Measurements from ENCODE around the gene PAM. TPM values are rescaled to one million over a fixed set of nuclear protein-coding genes. Genes with fewer than 3 reads are reported as not detected.

The PAM gene
- total and polyA plus RNA-seq, 2 of the 13 experiments (the other 11 are each of a cell fraction or from before 2014, with no cell fraction given): 20.2 to 79.1 TPM

DNA sequence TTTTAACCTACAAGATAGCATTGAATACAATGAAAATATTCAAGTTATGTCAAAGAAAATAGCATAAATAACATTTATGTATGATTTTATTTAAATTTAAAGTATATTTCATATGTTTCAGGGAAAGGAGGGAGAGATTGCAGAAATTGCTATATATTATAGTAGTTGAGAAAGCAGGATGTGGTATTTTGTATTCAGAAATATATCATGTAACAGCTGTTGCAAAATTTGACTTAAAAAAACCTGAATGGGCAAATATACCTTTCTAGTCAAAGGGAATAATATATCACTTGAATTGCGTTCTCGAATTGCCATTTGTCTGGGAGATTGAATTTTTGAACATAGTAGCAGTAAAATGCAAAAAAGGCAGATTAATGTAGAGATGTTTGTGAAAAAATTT, 80.6 kb downstream of the PAM start:
- Histone ChIP-seq H3K9ac (ENCODE audit: insufficient read depth, low read depth, low read length) (no peak overlapping the region), H2AFZ (ENCODE audit: low read length) (no peak overlapping the region), H3K36me3 (replicated peaks in 1 of 2; ENCODE audit: control insufficient read depth in 1 of 2, insufficient read depth in 2 of 2, low read length in 2 of 2) (no peaks in the 10 kb centered on the region), H4K20me1 (ENCODE audit: insufficient read depth, low read length) (no peaks in the 10 kb centered on the region), H3K9me3 (ENCODE audit: low read length) (no peaks in the 10 kb centered on the region), H3K27ac (ENCODE audit: extremely low read length, insufficient read depth, low read length) (no peak overlapping the region), H3K4me3 (replicated peaks in 1 of 3; ENCODE audit: insufficient read depth in 1 of 3, low read depth in 2 of 3, low read length in 3 of 3) (no peak overlapping the region), H3K79me2 (ENCODE audit: insufficient read depth, low read length) (no peaks in the 10 kb centered on the region), H3K4me2 (ENCODE audit: low read depth, low read length) (no peak overlapping the region), H3K4me1 (ENCODE audit: insufficient read depth, low read length) (no peaks in the 10 kb centered on the region), H3K27me3 (ENCODE audit: control insufficient read depth in 1 of 2, insufficient read depth in 2 of 2, low read length in 2 of 2) (no peaks in the 10 kb centered on the region)
- in situ Hi-C loops (cut with HindIII; ENCODE audit: extremely low pct_ligation_motif_present, low pct_unique_long_range_greater_than_20kb): no loop called here
- intact Hi-C loops (cut with micrococcal nuclease; ENCODE audit: unreplicated experiment): no loop called here
- no TSS peak for BruUV-seq (replicated peaks)
- TF ChIP-seq KAT7 (CRISPR knock-in tag; IDR thresholded peaks at IDR 0.05; ENCODE audit: borderline replicate concordance) (no peak), ZNF749 (CRISPR knock-in tag; IDR thresholded peaks at IDR 0.05; ENCODE audit: borderline replicate concordance) (no peak), ZNF891 (CRISPR knock-in tag; IDR thresholded peaks at IDR 0.05) (no peak), CHD4 (IDR thresholded peaks at IDR 0.05; ENCODE audit: borderline replicate concordance, low read length) (no peak), PITX1 (CRISPR knock-in tag; IDR thresholded peaks at IDR 0.05) (no peak), ZNF253 (CRISPR knock-in tag; IDR thresholded peaks at IDR 0.05; ENCODE audit: borderline replicate concordance) (no peak), ZBTB3 (CRISPR knock-in tag; IDR thresholded peaks at IDR 0.05; ENCODE audit: borderline replicate concordance, low read depth) (no peak), MIER3 (CRISPR knock-in tag; IDR thresholded peaks at IDR 0.05; ENCODE audit: borderline replicate concordance) (no peak), LCORL (IDR thresholded peaks at IDR 0.05) (no peak), LCORL (CRISPR knock-in tag; IDR thresholded peaks at IDR 0.05) (no peak), ZNF230 (CRISPR knock-in tag; IDR thresholded peaks at IDR 0.05) (no peak), NR1H2 (CRISPR knock-in tag; IDR thresholded peaks at IDR 0.05; ENCODE audit: borderline replicate concordance, low read depth) (no peak)
- TF ChIP-seq, protein P1, sequence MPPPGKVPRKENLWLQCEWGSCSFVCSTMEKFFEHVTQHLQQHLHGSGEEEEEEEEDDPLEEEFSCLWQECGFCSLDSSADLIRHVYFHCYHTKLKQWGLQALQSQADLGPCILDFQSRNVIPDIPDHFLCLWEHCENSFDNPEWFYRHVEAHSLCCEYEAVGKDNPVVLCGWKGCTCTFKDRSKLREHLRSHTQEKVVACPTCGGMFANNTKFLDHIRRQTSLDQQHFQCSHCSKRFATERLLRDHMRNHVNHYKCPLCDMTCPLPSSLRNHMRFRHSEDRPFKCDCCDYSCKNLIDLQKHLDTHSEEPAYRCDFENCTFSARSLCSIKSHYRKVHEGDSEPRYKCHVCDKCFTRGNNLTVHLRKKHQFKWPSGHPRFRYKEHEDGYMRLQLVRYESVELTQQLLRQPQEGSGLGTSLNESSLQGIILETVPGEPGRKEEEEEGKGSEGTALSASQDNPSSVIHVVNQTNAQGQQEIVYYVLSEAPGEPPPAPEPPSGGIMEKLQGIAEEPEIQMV (CRISPR knock-in tag; IDR thresholded peaks at IDR 0.05; ENCODE audit: low read depth): no peak
- TF ChIP-seq, protein P2, sequence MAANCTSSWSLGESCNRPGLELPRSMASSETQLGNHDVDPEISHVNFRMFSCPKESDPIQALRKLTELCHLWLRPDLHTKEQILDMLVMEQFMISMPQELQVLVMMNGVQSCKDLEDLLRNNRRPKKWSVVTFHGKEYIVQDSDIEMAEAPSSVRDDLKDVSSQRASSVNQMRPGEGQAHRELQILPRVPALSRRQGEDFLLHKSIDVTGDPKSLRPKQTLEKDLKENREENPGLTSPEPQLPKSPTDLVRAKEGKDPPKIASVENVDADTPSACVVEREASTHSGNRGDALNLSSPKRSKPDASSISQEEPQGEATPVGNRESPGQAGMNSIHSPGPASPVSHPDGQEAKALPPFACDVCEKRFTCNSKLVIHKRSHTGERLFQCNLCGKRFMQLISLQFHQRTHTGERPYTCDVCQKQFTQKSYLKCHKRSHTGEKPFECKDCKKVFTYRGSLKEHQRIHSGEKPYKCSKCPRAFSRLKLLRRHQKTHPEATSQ (CRISPR knock-in tag; IDR thresholded peaks at IDR 0.05; ENCODE audit: borderline replicate concordance): no peak
- ChIA-PET CTCF (ENCODE audit: low intra/inter-chr PET ratio, low total read pairs) (no interaction called here), POLR2A (no interaction called here)
- 63% methylated on average over 2 of the region's 2 CpGs for WGBS (ENCODE audit: low lambda C conversion rate)
- FAIRE-seq: no peak
- no peak for ATAC-seq
- no peak for DNase-seq (ENCODE audit: low spot score)
